Neuronal stem cell (in vitro differentiated cells): Measurements from ENCODE around the gene ERC2.

ENCODE experiments used
- DNase-seq: peaks from one replicate; pipeline ENCODE4 v3.0.0-alpha.2; 2013; ENCODE audit warnings: low spot score
- H2AFZ ChIP-seq: one replicate; pipeline ENCODE4 v1.6.1; 2013; ENCODE audit warnings: mild to moderate bottlenecking, low read length, inconsistent platforms
- H2AK5ac ChIP-seq: 2 replicates; pipeline ENCODE4 v1.6.1; 2013; ENCODE audit warnings: low read depth, mild to moderate bottlenecking, inconsistent platforms, low read length, moderate library complexity, mixed read lengths
- H2BK120ac ChIP-seq: 2 replicates; pipeline ENCODE4 v1.6.1; 2013; ENCODE audit warnings: low read depth, mild to moderate bottlenecking, inconsistent platforms, low read length, moderate library complexity, mixed read lengths
- H2BK12ac ChIP-seq: one replicate; pipeline ENCODE4 v1.6.1; 2013; ENCODE audit warnings: low read length, inconsistent platforms
- H2BK15ac ChIP-seq: 2 replicates; pipeline ENCODE4 v1.6.1; 2013; ENCODE audit warnings: mild to moderate bottlenecking, low read length, inconsistent platforms, mixed read lengths
- H2BK5ac ChIP-seq: one replicate; pipeline ENCODE4 v1.6.1; 2013; ENCODE audit warnings: inconsistent platforms, mild to moderate bottlenecking, low read length, moderate library complexity
- H3K14ac ChIP-seq: one replicate; pipeline ENCODE4 v1.6.1; 2013; ENCODE audit warnings: low read length, inconsistent platforms
- H3K18ac ChIP-seq: 2 replicates; pipeline ENCODE4 v1.6.1; 2013; ENCODE audit warnings: low read length, inconsistent platforms
- H3K23ac ChIP-seq: 2 replicates; pipeline ENCODE4 v1.6.1; 2013; ENCODE audit warnings: low read depth, mild to moderate bottlenecking, mixed read lengths, low read length, inconsistent platforms; ENCODE audit not compliant: poor library complexity
- H3K27ac ChIP-seq: replicated peaks from 3 replicates; pipeline ENCODE4 v1.5.1; 2013; ENCODE audit warnings: low read length, inconsistent platforms
- H3K27me3 ChIP-seq, 3 experiments: 2 replicates each; pipeline ENCODE4 v1.6.1; 2013; ENCODE audit warnings: low read length in 3 of 3, mild to moderate bottlenecking in 2 of 3, inconsistent platforms in 1 of 3, low read depth in 1 of 3, mixed read lengths in 1 of 3, moderate library complexity in 1 of 3; ENCODE audit not compliant: control insufficient read depth in 3 of 3, insufficient read depth in 3 of 3
- H3K36me3 ChIP-seq, 2 donors: replicated peaks in 1 of 2; 2 replicates each; pipeline ENCODE4 v1.6.1; 2013; ENCODE audit warnings: low read length in 2 of 2; ENCODE audit not compliant: control insufficient read depth in 2 of 2, insufficient read depth in 2 of 2
- H3K4ac ChIP-seq: 2 replicates; pipeline ENCODE4 v1.6.1; 2013; ENCODE audit warnings: inconsistent platforms, mild to moderate bottlenecking, low read length, moderate library complexity
- H3K4me1 ChIP-seq, 2 donors: 1 replicate in 1 of 2; 2 replicates in 1 of 2; pipeline ENCODE4 v1.6.1; 2013; ENCODE audit warnings: low read length in 2 of 2, low read depth in 1 of 2; ENCODE audit not compliant: control insufficient read depth in 2 of 2, insufficient read depth in 1 of 2
- H3K4me2 ChIP-seq: one replicate; pipeline ENCODE4 v1.6.1; 2013; ENCODE audit warnings: mild to moderate bottlenecking, low read length, inconsistent platforms; ENCODE audit not compliant: insufficient read depth, poor library complexity, severe bottlenecking
- H3K4me3 ChIP-seq, 2 donors: 2 replicates each; pipeline ENCODE4 v1.5.1; 2013; ENCODE audit warnings: low read length in 2 of 2, mild to moderate bottlenecking in 2 of 2, inconsistent platforms in 1 of 2, moderate library complexity in 1 of 2
- H3K79me1 ChIP-seq: one replicate; pipeline ENCODE4 v1.6.1; 2013; ENCODE audit warnings: low read depth, mild to moderate bottlenecking, inconsistent platforms, low read length, moderate library complexity
- H3K9ac ChIP-seq: one replicate; pipeline ENCODE4 v1.6.1; 2013; ENCODE audit warnings: mild to moderate bottlenecking, low read depth, low read length, inconsistent platforms; ENCODE audit not compliant: poor library complexity
- H3K9me3 ChIP-seq, 2 donors: replicated peaks in 1 of 2; 2 replicates each; pipeline versions ENCODE3 to v1.6.1; 2013; ENCODE audit warnings: low read length in 2 of 2, mild to moderate bottlenecking in 2 of 2, inconsistent platforms in 1 of 2, low read depth in 1 of 2, mixed read lengths in 1 of 2, moderate library complexity in 1 of 2; ENCODE audit not compliant: control insufficient read depth in 2 of 2, insufficient read depth in 1 of 2
- H4K8ac ChIP-seq: one replicate; pipeline ENCODE4 v1.6.1; 2013; ENCODE audit warnings: low read depth, mild to moderate bottlenecking, inconsistent platforms, low read length, moderate library complexity
- H4K91ac ChIP-seq: one replicate; pipeline ENCODE4 v1.6.1; 2013; ENCODE audit warnings: low read length, low read depth, mild to moderate bottlenecking, inconsistent platforms; ENCODE audit not compliant: poor library complexity
- WGBS, 2 donors: extraction: QIAGEN DNeasy Blood & Tissue Kit; methylation state at CpG; one replicate each; pipeline ENCODE4 v1.1.7; 2013; ENCODE audit warnings: missing lambda C conversion rate in 2 of 2, mixed read lengths in 1 of 2; ENCODE audit not compliant: insufficient read length in 2 of 2, insufficient replicate concordance in 1 of 2; ENCODE audit errors: extremely low coverage in 2 of 2; 5-methylcytosine and 5-hydroxymethylcytosine counted together

Gene ERC2

DNA sequence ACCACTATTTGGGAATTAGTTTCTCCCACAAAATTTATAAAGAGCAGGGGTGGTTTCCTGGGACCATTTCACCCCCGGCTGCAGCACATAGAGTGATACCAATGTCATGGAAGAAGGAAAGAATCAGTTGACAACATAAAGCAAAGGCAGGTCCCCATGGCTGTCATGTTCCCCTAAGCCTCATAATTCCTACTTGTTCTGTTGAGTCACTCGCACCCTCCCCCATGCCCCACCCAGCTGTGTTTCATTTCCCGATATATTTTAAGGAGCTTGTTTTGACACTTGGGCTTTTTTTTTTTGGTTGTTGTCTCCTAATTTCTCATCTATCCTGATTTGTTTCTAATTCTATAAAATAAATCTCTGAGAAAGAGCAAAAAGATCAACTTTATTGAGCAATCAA, 24.9 kb downstream of the ERC2 start:
- Histone ChIP-seq H3K18ac (no peak overlapping the region), H3K9ac (no peak overlapping the region), H2AK5ac (no peak overlapping the region), H2BK15ac (no peak overlapping the region), H3K27ac (no peak overlapping the region), H2BK120ac (no peak overlapping the region), H2AFZ (no peak overlapping the region), H3K23ac (no peak overlapping the region), H4K91ac (no peak overlapping the region), H3K9me3 (no peaks in the 10 kb centered on the region), H4K8ac (no peak overlapping the region), H3K4me1 (no peaks in the 10 kb centered on the region), H3K4ac (no peak overlapping the region), H3K36me3 (no peaks in the 10 kb centered on the region), H3K79me1 (no peaks in the 10 kb centered on the region), H3K4me3 (no peak overlapping the region), H2BK5ac (no peak overlapping the region), H2BK12ac (no peak overlapping the region), H3K14ac (no peak overlapping the region), H3K4me2 (no peak overlapping the region), H3K27me3 (no peaks in the 10 kb centered on the region)
- no CpG with 5 or more reads among the region's 3 CpGs for WGBS, 2 donors
- no peak for DNase-seq

GRCh38 chr3:56428667-56429066, 39.6 kb downstream of the ERC2 start:
- no peak overlapping the region for H2BK5ac ChIP-seq
- no peak overlapping the region for H3K27ac ChIP-seq
- H3K9ac ChIP-seq = no peak overlapping the region
- no peak overlapping the region for H3K4me3 ChIP-seq
- peaks cover 0 to 2% (median 0%) of the 10 kb centered on the region in 3 experiments for H3K27me3 ChIP-seq
- H3K18ac ChIP-seq = no peak overlapping the region
- peaks cover 0 to 3% of the 10 kb centered on the region in 2 donors for H3K9me3 ChIP-seq
- no peak overlapping the region for H2AFZ ChIP-seq
- H2BK15ac ChIP-seq = no peak overlapping the region
- no peak overlapping the region for H3K4ac ChIP-seq
- whole genome bisulfite sequencing, 2 donors = no CpG with 5 or more reads among the region's 6 CpGs
- H4K91ac ChIP-seq = no peak overlapping the region
- no peak overlapping the region for H3K14ac ChIP-seq
- DNase-seq = no peak
- no peak overlapping the region for H4K8ac ChIP-seq
- no peak overlapping the region for H3K4me2 ChIP-seq
- H3K23ac ChIP-seq = no peak overlapping the region
- no peak overlapping the region for H2BK120ac ChIP-seq
- H3K79me1 ChIP-seq = no peaks in the 10 kb centered on the region
- no peak overlapping the region for H2AK5ac ChIP-seq
- H3K36me3 ChIP-seq = peaks cover 4 to 6% of the 10 kb centered on the region in 2 donors
- no peaks in the 10 kb centered on the region for H3K4me1 ChIP-seq
- no peak overlapping the region for H2BK12ac ChIP-seq

- no peak overlapping the region for H3K23ac ChIP-seq
- no peak overlapping the region for H2AFZ ChIP-seq
- no peak overlapping the region for H2BK120ac ChIP-seq
- no peaks in the 10 kb centered on the region for H3K79me1 ChIP-seq
- WGBS, 2 donors = no CpG with 5 or more reads among the region's 3 CpGs
- H3K4me2 ChIP-seq = no peak overlapping the region
- no peak overlapping the region for H2BK12ac ChIP-seq
- H2BK15ac ChIP-seq = no peak overlapping the region
- no peak for DNase-seq
- H4K8ac ChIP-seq = no peak overlapping the region
- H3K18ac ChIP-seq = no peak overlapping the region
- no peak overlapping the region for H4K91ac ChIP-seq
- H3K4me3 ChIP-seq = no peak overlapping the region
- H3K9me3 ChIP-seq = no peaks in the 10 kb centered on the region
- H3K4me1 ChIP-seq = peaks cover 0 to 3% of the 10 kb centered on the region in 2 donors
- H3K4ac ChIP-seq = no peak overlapping the region
- H3K14ac ChIP-seq = no peak overlapping the region
- H2AK5ac ChIP-seq = no peak overlapping the region
- H3K36me3 ChIP-seq = peaks cover 0 to 2% of the 10 kb centered on the region in 2 donors
- no peaks in the 10 kb centered on the region for H3K27me3 ChIP-seq
- no peak overlapping the region for H3K9ac ChIP-seq
- no peak overlapping the region for H2BK5ac ChIP-seq
- no peak overlapping the region for H3K27ac ChIP-seq
Observed at GRCh38 chr3:56424885-56425284, 43.4 kb downstream of the ERC2 start.

DNA sequence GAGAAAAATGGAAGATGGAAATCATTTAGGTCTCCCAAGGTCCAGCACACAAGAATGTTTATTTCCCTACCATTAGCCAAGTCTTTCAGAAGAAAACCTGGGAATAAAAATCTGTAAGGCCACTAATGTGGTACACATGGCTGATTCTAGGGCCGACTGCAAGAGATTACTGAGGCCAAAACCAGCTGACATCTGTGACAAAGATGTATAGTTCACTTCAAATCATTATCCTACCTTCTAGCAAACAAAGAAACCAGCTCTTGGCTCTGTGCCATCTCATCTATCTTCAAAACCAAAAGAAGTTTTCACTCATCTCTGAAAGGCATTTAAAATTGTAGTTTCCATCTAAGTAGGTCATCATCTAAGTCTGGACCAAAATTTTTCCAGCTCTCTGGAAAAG, 43.9 kb downstream of the ERC2 start:
- Histone ChIP-seq H3K27me3 (no peaks in the 10 kb centered on the region), H3K4me3 (no peak overlapping the region), H3K9me3 (no peaks in the 10 kb centered on the region), H3K79me1 (no peaks in the 10 kb centered on the region), H4K8ac (no peak overlapping the region), H3K9ac (no peak overlapping the region), H2BK12ac (no peak overlapping the region), H4K91ac (no peak overlapping the region), H2BK5ac (no peak overlapping the region), H3K36me3 (peaks cover 0 to 2% of the 10 kb centered on the region in 2 donors), H2AFZ (no peak overlapping the region), H3K4me1 (peaks cover 0 to 3% of the 10 kb centered on the region in 2 donors), H3K18ac (no peak overlapping the region), H3K14ac (no peak overlapping the region), H3K23ac (no peak overlapping the region), H3K4me2 (no peak overlapping the region), H2AK5ac (no peak overlapping the region), H2BK120ac (no peak overlapping the region), H3K27ac (no peak overlapping the region), H3K4ac (no peak overlapping the region), H2BK15ac (no peak overlapping the region)
- no CpG with 5 or more reads among the region's 1 CpG for WGBS, 2 donors
- no peak for DNase-seq
